ENCODE results near the gene RBM26. TPM values are rescaled to one million over a fixed set of nuclear protein-coding genes. Genes with fewer than 3 reads are reported as not detected.
A peak's percentile ranks its signal among the peaks of the same experiment; 100 is the strongest.

Gene RBM26
- total RNA-seq, 1 experiment from 2014 or later: 70.5 TPM

- no peak for DNase-seq
- no peak overlapping the region for H3K27ac ChIP-seq (ENCODE audit: insufficient read length, low read depth, low read length)
- peak overlapping the region in 2 of 3 experiments; percentile 9 to 10; a peak in 4 of 7 replicates for H3K27ac Mint-ChIP-seq
- H3K27me3 ChIP-seq (ENCODE audit: insufficient read depth, low read length): no peaks in the 10 kb centered on the region
- H4K8ac ChIP-seq (replicated peaks; ENCODE audit: insufficient read length, low read depth, low read length): no peak overlapping the region
- H2BK12ac ChIP-seq (ENCODE audit: insufficient read length, low read depth, low read length): no peak overlapping the region
- H2AFZ ChIP-seq (ENCODE audit: low read length): no peak overlapping the region
- no peak overlapping the region for H2BK120ac ChIP-seq (ENCODE audit: low read depth, low read length, poor library complexity, severe bottlenecking)
- H3K4me3 Mint-ChIP-seq: peak overlapping the region; percentile 5 to 63; a peak in 4 of 5 replicates
- no peak overlapping the region for H3K23ac ChIP-seq (ENCODE audit: insufficient read length, low read depth, low read length)
- H3K9ac ChIP-seq (ENCODE audit: extremely low read depth, insufficient read length, low read length): no peak overlapping the region
- no peak overlapping the region for H3K18ac ChIP-seq (ENCODE audit: insufficient read length, low read depth, low read length)
- H3K79me2 ChIP-seq (ENCODE audit: insufficient read depth, low read length): peaks cover 49% of the 10 kb centered on the region; the same call in 1 of the 2 replicates
- H3K79me1 ChIP-seq (ENCODE audit: insufficient read depth, low read depth, low read length, poor library complexity, severe bottlenecking): no peaks in the 10 kb centered on the region
- H4K5ac ChIP-seq (ENCODE audit: insufficient read length, low read depth, low read length): no peak overlapping the region
- H3K4me1 ChIP-seq (ENCODE audit: insufficient read depth, low read length): no peaks in the 10 kb centered on the region; the same call in 1 of the 2 replicates
- WGBS (ENCODE audit: extremely low coverage, insufficient read length, low lambda C conversion rate): no CpG with 5 or more reads among the region's 2 CpGs
- H3K4ac ChIP-seq (ENCODE audit: low read depth, low read length): no peak overlapping the region
- peaks cover 25 to 29% (median 27%) of the 10 kb centered on the region in 3 experiments for H3K36me3 Mint-ChIP-seq (ENCODE audit: insufficient read depth in 1 of 3, low read depth in 3 of 3)
- H4K20me1 ChIP-seq (ENCODE audit: control insufficient read depth, insufficient read depth, insufficient read length): no peaks in the 10 kb centered on the region
- no peak overlapping the region for H3K14ac ChIP-seq (ENCODE audit: insufficient read depth, low read length)
- TF ChIP-seq CTCF (conservative IDR thresholded peaks at IDR 0.05): no peak
- H3K9me3 ChIP-seq (ENCODE audit: control insufficient read depth, low read depth, low read length): no peaks in the 10 kb centered on the region
- H3T11ph ChIP-seq (ENCODE audit: low read length): no peak overlapping the region
- H4K91ac ChIP-seq (ENCODE audit: insufficient read length, low read depth, low read length): no peak overlapping the region
- no peaks in the 10 kb centered on the region for H3K27me3 Mint-ChIP-seq (ENCODE audit: low read depth)
- H3K4me2 ChIP-seq (ENCODE audit: insufficient read depth, insufficient read length, low read length): no peak overlapping the region
- peaks cover 0 to 3% of the 10 kb centered on the region in 2 experiments; a peak in 2 of 5 replicates for H3K9me3 Mint-ChIP-seq
- peaks cover 10% of the 10 kb centered on the region for H3K23me2 ChIP-seq (ENCODE audit: insufficient read length, low read depth, low read length, poor library complexity, severe bottlenecking)
- H2BK5ac ChIP-seq (ENCODE audit: insufficient read length, low read length): no peak overlapping the region
- H2BK15ac ChIP-seq (ENCODE audit: low read depth, low read length): no peak overlapping the region
- H3K56ac ChIP-seq (ENCODE audit: insufficient read length, low read depth, low read length): no peak overlapping the region
- no peak overlapping the region for H2AK5ac ChIP-seq (ENCODE audit: insufficient read length, low read length)
- no peak overlapping the region for H2BK20ac ChIP-seq (ENCODE audit: low read depth, low read length, poor library complexity, severe bottlenecking)
- H3K4me1 Mint-ChIP-seq: peaks cover 30 to 39% of the 10 kb centered on the region in 2 experiments
Observed at GRCh38 chr13:79402679-79403078, 3.4 kb downstream of the RBM26 start.
